SK-N-SH treated with all-trans-retinoic acid at 6 μM for 48 hours (cell line): ENCODE results near the gene LFNG.

Source experiments
- ATAC-seq: fragments of 200-7000 bp; cut with Tn5 transposase; 3 replicates; pipeline ENCODE4 v1.9.1; 2020; ENCODE audit warnings: mild to moderate bottlenecking, moderate library complexity
- ARNTL ChIP-seq: fragments of 450-650 bp; formaldehyde crosslinking; IDR thresholded peaks from 2 replicates; pipeline ENCODE4 v1.5.0; 2020; ENCODE audit warnings: low read depth, mild to moderate bottlenecking, moderate library complexity, borderline replicate concordance
- BACH2 ChIP-seq: fragments of 250-450 bp; sonication (Bioruptor Pico); IDR thresholded peaks from 2 replicates; pipeline ENCODE4 v1.9.0; 2021; ENCODE audit warnings: mild to moderate bottlenecking, borderline replicate concordance
- CSDC2 ChIP-seq: fragments of 250-450 bp; sonication (Bioruptor Pico); IDR thresholded peaks from 2 replicates; pipeline ENCODE4 v1.5.0; 2020; ENCODE audit warnings: mild to moderate bottlenecking, moderate library complexity
- CSRNP3 ChIP-seq: fragments of 250-450 bp; sonication (Bioruptor Pico); IDR thresholded peaks from 2 replicates; pipeline ENCODE4 v1.5.1; 2021; ENCODE audit warnings: mild to moderate bottlenecking, moderate library complexity
- GLIS3 ChIP-seq: fragments of 250-450 bp; sonication (Bioruptor Pico); IDR thresholded peaks from 2 replicates; pipeline ENCODE4 v1.5.0; 2020; ENCODE audit warnings: mild to moderate bottlenecking, moderate library complexity
- ISL1 ChIP-seq: fragments of 250-450 bp; sonication (Bioruptor Pico); IDR thresholded peaks from 2 replicates; pipeline ENCODE4 v2.1.2; 2022; ENCODE audit warnings: mild to moderate bottlenecking, moderate library complexity
- OSR1 ChIP-seq: fragments of 250-450 bp; sonication (Bioruptor Pico); IDR thresholded peaks from 2 replicates; pipeline ENCODE4 v1.8.0; 2022; ENCODE audit warnings: moderate library complexity, mild to moderate bottlenecking, inconsistent platforms
- PPARA ChIP-seq: fragments of 250-450 bp; sonication (Bioruptor Pico); IDR thresholded peaks from 2 replicates; pipeline ENCODE4 v1.5.0; 2020; ENCODE audit warnings: mild to moderate bottlenecking, borderline replicate concordance
- RARB ChIP-seq: fragments of 250-450 bp; sonication (Bioruptor Pico); IDR thresholded peaks from 2 replicates; pipeline ENCODE4 v1.8.0; 2021; ENCODE audit warnings: mild to moderate bottlenecking, moderate library complexity
- SNAI2 ChIP-seq: fragments of 250-450 bp; sonication (Bioruptor Pico); IDR thresholded peaks from 2 replicates; pipeline ENCODE4 v1.5.0; 2020; ENCODE audit warnings: mild to moderate bottlenecking, moderate library complexity
- TOX ChIP-seq: fragments of 250-450 bp; sonication (Bioruptor Pico); IDR thresholded peaks from 2 replicates; pipeline ENCODE4 v1.8.0; 2021; ENCODE audit warnings: mild to moderate bottlenecking, moderate library complexity, borderline replicate concordance
- TSHZ2 ChIP-seq: fragments of 250-450 bp; sonication (Bioruptor Pico); IDR thresholded peaks from 2 replicates; pipeline ENCODE4 v1.5.0; 2020; ENCODE audit warnings: mild to moderate bottlenecking, moderate library complexity
- ZFP3 ChIP-seq: fragments of 250-450 bp; sonication (Bioruptor Pico); IDR thresholded peaks from 2 replicates; pipeline ENCODE4 v1.5.0; 2020; ENCODE audit warnings: mild to moderate bottlenecking, moderate library complexity
- ZFP30 ChIP-seq: fragments of 450-650 bp; formaldehyde crosslinking; IDR thresholded peaks from 2 replicates; pipeline ENCODE4 v1.5.0; 2022; ENCODE audit warnings: mild to moderate bottlenecking, moderate library complexity
- ZNF565 ChIP-seq: fragments of 450-650 bp; formaldehyde crosslinking; conservative IDR thresholded peaks from 2 replicates; pipeline ENCODE4 v1.5.0; 2020; ENCODE audit warnings: low read depth, mild to moderate bottlenecking, moderate library complexity
- ZNF70 ChIP-seq: fragments of 450-650 bp; formaldehyde crosslinking; IDR thresholded peaks from 2 replicates; pipeline ENCODE4 v1.5.0; 2020; ENCODE audit warnings: mild to moderate bottlenecking, moderate library complexity
- ZNF8 ChIP-seq: fragments of 450-650 bp; formaldehyde crosslinking; IDR thresholded peaks from 2 replicates; pipeline ENCODE4 v1.5.0; 2020; ENCODE audit warnings: mild to moderate bottlenecking, moderate library complexity
- TF ChIP-seq, protein P1 (sequence below): fragments of 250-450 bp; sonication (Bioruptor Pico); IDR thresholded peaks from 2 replicates; pipeline ENCODE4 v1.8.0; 2020; ENCODE audit warnings: mild to moderate bottlenecking, moderate library complexity, borderline replicate concordance
- TF ChIP-seq, protein P2 (sequence below): fragments of 250-450 bp; sonication (Bioruptor Pico); IDR thresholded peaks from 2 replicates; pipeline ENCODE4 v1.5.1; 2020; ENCODE audit warnings: low read depth, mild to moderate bottlenecking, moderate library complexity
- TF ChIP-seq, protein P3 (sequence below): fragments of 250-450 bp; sonication (Bioruptor Pico); IDR thresholded peaks from 2 replicates; pipeline ENCODE4 v1.8.0; 2021; ENCODE audit warnings: low read depth, mild to moderate bottlenecking, moderate library complexity, borderline replicate concordance

Gene LFNG

DNA sequence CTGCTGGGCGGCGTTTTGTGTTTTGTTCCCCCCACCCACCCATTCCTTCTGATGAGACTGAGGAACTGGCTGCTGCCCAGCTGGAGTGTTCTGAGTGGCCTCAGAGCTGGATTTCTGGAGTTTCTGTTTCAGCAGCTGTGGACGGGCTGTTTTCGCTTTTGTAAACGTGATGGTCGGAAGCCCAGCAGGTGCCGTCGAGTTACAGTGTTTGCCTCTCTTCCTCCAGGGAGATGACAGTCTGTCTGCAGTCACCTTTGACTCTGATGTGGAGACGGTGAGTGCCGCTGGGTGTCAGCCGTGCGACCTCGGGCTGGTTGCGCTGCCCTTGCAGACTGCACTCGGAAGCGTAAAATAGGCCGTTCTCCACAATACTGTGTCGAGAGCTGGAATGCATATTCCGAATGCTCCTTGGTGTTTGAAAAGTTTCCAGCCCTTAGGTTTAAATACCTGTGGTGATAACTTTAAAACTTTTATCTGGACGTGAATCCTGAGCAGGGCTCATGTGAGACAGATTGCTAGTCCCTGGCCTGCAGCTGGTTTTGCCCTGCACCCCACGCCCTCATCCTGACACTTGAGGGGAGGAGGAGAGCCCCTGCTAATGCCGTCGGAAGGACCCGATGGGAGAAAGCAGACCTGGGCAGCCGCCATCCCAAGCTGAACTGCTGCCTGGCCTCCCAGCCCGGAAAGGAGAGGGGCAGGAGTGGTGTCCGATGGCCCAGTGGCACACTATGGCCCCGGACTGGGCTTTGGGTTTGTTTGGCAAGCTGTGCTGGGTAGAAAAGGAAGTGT lies 47.5 kb downstream of the LFNG start:
- TF ChIP-seq, protein P1, sequence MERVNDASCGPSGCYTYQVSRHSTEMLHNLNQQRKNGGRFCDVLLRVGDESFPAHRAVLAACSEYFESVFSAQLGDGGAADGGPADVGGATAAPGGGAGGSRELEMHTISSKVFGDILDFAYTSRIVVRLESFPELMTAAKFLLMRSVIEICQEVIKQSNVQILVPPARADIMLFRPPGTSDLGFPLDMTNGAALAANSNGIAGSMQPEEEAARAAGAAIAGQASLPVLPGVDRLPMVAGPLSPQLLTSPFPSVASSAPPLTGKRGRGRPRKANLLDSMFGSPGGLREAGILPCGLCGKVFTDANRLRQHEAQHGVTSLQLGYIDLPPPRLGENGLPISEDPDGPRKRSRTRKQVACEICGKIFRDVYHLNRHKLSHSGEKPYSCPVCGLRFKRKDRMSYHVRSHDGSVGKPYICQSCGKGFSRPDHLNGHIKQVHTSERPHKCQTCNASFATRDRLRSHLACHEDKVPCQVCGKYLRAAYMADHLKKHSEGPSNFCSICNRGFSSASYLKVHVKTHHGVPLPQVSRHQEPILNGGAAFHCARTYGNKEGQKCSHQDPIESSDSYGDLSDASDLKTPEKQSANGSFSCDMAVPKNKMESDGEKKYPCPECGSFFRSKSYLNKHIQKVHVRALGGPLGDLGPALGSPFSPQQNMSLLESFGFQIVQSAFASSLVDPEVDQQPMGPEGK: no peak
- TF ChIP-seq CSDC2 (CRISPR knock-in tag) (no peak), ISL1 (CRISPR knock-in tag) (no peak)
- TF ChIP-seq, all 23 proteins: peak for 0
- ATAC-seq: no peak

- peak; percentile 60 for ATAC-seq
- TF ChIP-seq ARNTL (no peak), PPARA (CRISPR knock-in tag) (no peak), ZFP30 (CRISPR knock-in tag) (no peak), CSDC2 (CRISPR knock-in tag) (no peak), ZNF565 (CRISPR knock-in tag) (no peak), ZNF8 (CRISPR knock-in tag) (no peak), ZNF70 (no peak), SNAI2 (CRISPR knock-in tag) (no peak), TSHZ2 (CRISPR knock-in tag) (no peak), GLIS3 (CRISPR knock-in tag) (no peak), ISL1 (CRISPR knock-in tag) (no peak)
- TF ChIP-seq, protein P2, sequence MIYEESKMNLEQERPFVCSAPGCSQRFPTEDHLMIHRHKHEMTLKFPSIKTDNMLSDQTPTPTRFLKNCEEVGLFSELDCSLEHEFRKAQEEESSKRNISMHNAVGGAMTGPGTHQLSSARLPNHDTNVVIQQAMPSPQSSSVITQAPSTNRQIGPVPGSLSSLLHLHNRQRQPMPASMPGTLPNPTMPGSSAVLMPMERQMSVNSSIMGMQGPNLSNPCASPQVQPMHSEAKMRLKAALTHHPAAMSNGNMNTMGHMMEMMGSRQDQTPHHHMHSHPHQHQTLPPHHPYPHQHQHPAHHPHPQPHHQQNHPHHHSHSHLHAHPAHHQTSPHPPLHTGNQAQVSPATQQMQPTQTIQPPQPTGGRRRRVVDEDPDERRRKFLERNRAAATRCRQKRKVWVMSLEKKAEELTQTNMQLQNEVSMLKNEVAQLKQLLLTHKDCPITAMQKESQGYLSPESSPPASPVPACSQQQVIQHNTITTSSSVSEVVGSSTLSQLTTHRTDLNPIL (CRISPR knock-in tag): no peak
- TF ChIP-seq, protein P1: no peak
Observed at GRCh38 chr7:2567679-2568278, 48.2 kb downstream of the LFNG start.

GRCh38 chr7:2568521-2569223 lies 49.1 kb downstream of the LFNG start:
- no peak for ATAC-seq

More at GRCh38 chr7:2568521-2569223, 49.1 kb downstream of the LFNG start:
- no peak for TF ChIP-seq TOX (CRISPR knock-in tag)
- TF ChIP-seq, protein P3, sequence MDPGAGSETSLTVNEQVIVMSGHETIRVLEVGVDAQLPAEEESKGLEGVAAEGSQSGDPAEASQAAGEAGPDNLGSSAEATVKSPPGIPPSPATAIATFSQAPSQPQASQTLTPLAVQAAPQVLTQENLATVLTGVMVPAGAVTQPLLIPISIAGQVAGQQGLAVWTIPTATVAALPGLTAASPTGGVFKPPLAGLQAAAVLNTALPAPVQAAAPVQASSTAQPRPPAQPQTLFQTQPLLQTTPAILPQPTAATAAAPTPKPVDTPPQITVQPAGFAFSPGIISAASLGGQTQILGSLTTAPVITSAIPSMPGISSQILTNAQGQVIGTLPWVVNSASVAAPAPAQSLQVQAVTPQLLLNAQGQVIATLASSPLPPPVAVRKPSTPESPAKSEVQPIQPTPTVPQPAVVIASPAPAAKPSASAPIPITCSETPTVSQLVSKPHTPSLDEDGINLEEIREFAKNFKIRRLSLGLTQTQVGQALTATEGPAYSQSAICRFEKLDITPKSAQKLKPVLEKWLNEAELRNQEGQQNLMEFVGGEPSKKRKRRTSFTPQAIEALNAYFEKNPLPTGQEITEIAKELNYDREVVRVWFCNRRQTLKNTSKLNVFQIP (CRISPR knock-in tag): no peak
- TF ChIP-seq, protein P2 (CRISPR knock-in tag): no peak
- TF ChIP-seq OSR1 (CRISPR knock-in tag): no peak
- TF ChIP-seq RARB: no peak
- no peak for TF ChIP-seq PPARA (CRISPR knock-in tag)
- TF ChIP-seq ZNF8 (CRISPR knock-in tag): no peak
- no peak for TF ChIP-seq GLIS3 (CRISPR knock-in tag)
- TF ChIP-seq ZFP3: no peak
- TF ChIP-seq BACH2 (CRISPR knock-in tag): no peak
- no peak for TF ChIP-seq CSRNP3
